HepG2 (cell line): Measurements from ENCODE around the gene MCEE. TPM values are rescaled to one million over a fixed set of nuclear protein-coding genes. Genes with fewer than 3 reads are reported as not detected.

Experiments
- CHD2 ChIP-seq: IDR thresholded peaks from 2 replicates; pipeline ENCODE4 v1.6.1; 2011; ENCODE audit warnings: low read depth, low read length, improper control_type of control experiment
- ETV5 ChIP-seq: IDR thresholded peaks from 2 replicates; pipeline ENCODE4 v1.6.1; 2018; ENCODE audit warnings: missing biosample characterization, missing genetic modification reagents, inconsistent platforms, borderline replicate concordance
- HMGXB4 ChIP-seq, 2 experiments: sonication (generic) in 1 of 2; formaldehyde crosslinking in 1 of 2; IDR thresholded peaks; 2 replicates each; pipeline versions ENCODE4 v1.4.0 to v1.6.1; 2018 to 2020; ENCODE audit warnings: missing genetic modification reagents in 2 of 2, borderline replicate concordance in 1 of 2, low read depth in 1 of 2, mild to moderate bottlenecking in 1 of 2, missing biosample characterization in 1 of 2
- MIER3 ChIP-seq: IDR thresholded peaks from 2 replicates; pipeline ENCODE4 v1.6.1; 2016; ENCODE audit warnings: missing compliant biosample characterization, borderline replicate concordance
- MXI1 ChIP-seq: IDR thresholded peaks from 3 replicates; pipeline ENCODE4 v1.6.1; 2012; ENCODE audit warnings: low read depth, low read length, inconsistent platforms, borderline replicate concordance
- MYPOP ChIP-seq: sonication (generic); formaldehyde crosslinking; IDR thresholded peaks from 2 replicates; pipeline ENCODE4 v1.8.1; 2023; ENCODE audit warnings: mild to moderate bottlenecking, moderate library complexity, missing genetic modification reagents
- PCBP2 ChIP-seq: fragments of 200-400 bp; formaldehyde crosslinking; optimal IDR thresholded peaks from 2 replicates; pipeline ENCODE3; 2018; ENCODE audit warnings: low read length, low read depth; ENCODE audit not compliant: poor library complexity, severe bottlenecking
- POLR2AphosphoS5 ChIP-seq: IDR thresholded peaks from 2 replicates; pipeline ENCODE4 v1.6.1; 2012; ENCODE audit warnings: low read depth, low read length
- STAT6 ChIP-seq: sonication (generic); formaldehyde crosslinking; IDR thresholded peaks from 2 replicates; pipeline ENCODE4 v1.4.0; 2020; ENCODE audit warnings: missing genetic modification reagents, mild to moderate bottlenecking, borderline replicate concordance
- TEAD3 ChIP-seq: optimal IDR thresholded peaks from 2 replicates; pipeline ENCODE3; 2016; ENCODE audit warnings: borderline replicate concordance
- YEATS2 ChIP-seq: sonication (generic); formaldehyde crosslinking; IDR thresholded peaks from 2 replicates; pipeline ENCODE4 v1.4.0; 2020; ENCODE audit warnings: missing genetic modification reagents, borderline replicate concordance
- ZFYVE20 ChIP-seq: sonication (generic); formaldehyde crosslinking; IDR thresholded peaks from 2 replicates; pipeline ENCODE4 v1.8.0; 2023; ENCODE audit warnings: low read depth, mild to moderate bottlenecking, moderate library complexity, missing genetic modification reagents, borderline replicate concordance
- ZNF281 ChIP-seq: sonication (generic); formaldehyde crosslinking; IDR thresholded peaks from 2 replicates; pipeline ENCODE4 v1.4.0; 2020; ENCODE audit warnings: missing genetic modification reagents, borderline replicate concordance
- ZNF644 ChIP-seq: IDR thresholded peaks from 2 replicates; pipeline ENCODE4 v1.6.1; 2016; ENCODE audit warnings: low read depth
- ZNF761 ChIP-seq: sonication (generic); formaldehyde crosslinking; conservative IDR thresholded peaks from 2 replicates; pipeline ENCODE4 v1.4.0; 2020; ENCODE audit warnings: mild to moderate bottlenecking, missing genetic modification reagents
- ZNF790 ChIP-seq: sonication (generic); formaldehyde crosslinking; IDR thresholded peaks from 2 replicates; pipeline ENCODE4 v1.8.0; 2022; ENCODE audit warnings: missing genetic modification reagents, mild to moderate bottlenecking, borderline replicate concordance
- ZNF879 ChIP-seq: sonication (generic); formaldehyde crosslinking; IDR thresholded peaks from 2 replicates; pipeline ENCODE4 v1.8.1; 2023; ENCODE audit warnings: missing genetic modification reagents
- polyA plus RNA-seq, 8 experiments: library from polyadenylated mRNA; depleted of rRNA in 3 of 8; stranded (reverse) in 7 of 8; unstranded in 1 of 8; fragments of >200 nt; fragmentation: Illumina TruSeq in 4 of 8; extraction: Trizol in 4 of 8; gene quantifications; 2 replicates each; pipeline versions ENCODE4 v1.2.1 to v1.2.3, GENCODE V29; 2011 to 2016; ENCODE audit warnings: low read depth in 4 of 8, missing spikeins in 1 of 8, mixed read lengths in 1 of 8; ENCODE audit not compliant: insufficient read depth in 1 of 8
- total RNA-seq, 5 experiments: library from RNA; depleted of rRNA; stranded (reverse); fragments of >200 nt; fragmentation: Illumina TruSeq; extraction: Trizol; gene quantifications; 2 replicates each; pipeline ENCODE4 v1.2.3, GENCODE V29; 2016; ENCODE audit warnings: low read depth in 1 of 5

The MCEE gene
- total and polyA plus RNA-seq, 2 of the 13 experiments (the other 11 are each of a cell fraction or from before 2014, with no cell fraction given): 32.0 to 66.9 TPM

GRCh38 chr2:71100195-71100964, 29.6 kb downstream of the MCEE start (continued):
- TF ChIP-seq HMGXB4 (CRISPR knock-in tag; IDR thresholded peaks at IDR 0.05; ENCODE audit: borderline replicate concordance in 1 of 2, low read depth in 1 of 2) (peak in 1 of 2 experiments; percentile 50; a peak in 2 of 4 replicates), MIER3 (0 out of 2 replicates have a peak, but pooled peaks have one; percentile 63), STAT6 (no peak), TEAD3 (CRISPR knock-in tag) (peak; percentile 9), MXI1 (peak; percentile 19; the same call in 1 of the 3 replicates), ZFYVE20 (no peak), MYPOP (CRISPR knock-in tag) (no peak), ZNF879 (CRISPR knock-in tag) (no peak), PCBP2 (no peak), POLR2AphosphoS5 (no peak), YEATS2 (CRISPR knock-in tag) (peak; percentile 32; the same call in 1 of the 2 replicates), ZNF281 (no peak), ZNF644 (CRISPR knock-in tag) (peak; percentile 80; the same call in 1 of the 2 replicates), ZNF761 (CRISPR knock-in tag) (no peak), CHD2 (no peak), ETV5 (peak; percentile 50; the same call in 1 of the 2 replicates), ZNF790 (CRISPR knock-in tag) (no peak)
